Heart right ventricle (tissue), 16 donors: ENCODE measurements around the gene TRAK2. TPM values are rescaled to one million over a fixed set of nuclear protein-coding genes. Genes with fewer than 3 reads are reported as not detected.
"Not testable (repeated sequence)": the region's sequence is repeated elsewhere in the genome, so short reads cannot be mapped to it uniquely, and the experiment has no call there.

ENCODE experiments used
- ATAC-seq, 8 donors: fragments of 200-7000 bp; cut with Tn5 transposase; one replicate each; pipeline ENCODE4 v1.9.1; 2020; ENCODE audit warnings: mild to moderate bottlenecking in 8 of 8, moderate library complexity in 8 of 8, moderate number of reproducible peaks in 1 of 8
- DNase-seq, 2 donors: peaks; one replicate each; pipeline ENCODE4 v3.0.0-alpha.2; 2020
- H3K27ac ChIP-seq, 10 donors: fragments of 200-600 bp; sonication (generic) in 2 of 10; one replicate each; pipeline versions ENCODE4 v1.5.0 to v1.8.0; 2020 to 2022; ENCODE audit warnings: mild to moderate bottlenecking in 3 of 10
- H3K27me3 ChIP-seq, 7 donors: fragments of 200-600 bp; one replicate each; pipeline ENCODE4 v1.8.0; 2021 to 2022; ENCODE audit warnings: mild to moderate bottlenecking in 2 of 7
- H3K36me3 ChIP-seq, 9 donors: fragments of 200-600 bp; sonication (generic) in 1 of 9; one replicate each; pipeline versions ENCODE4 v1.5.0 to v1.8.0; 2020 to 2022; ENCODE audit warnings: mild to moderate bottlenecking in 2 of 9
- H3K4me1 ChIP-seq, 9 donors: fragments of 200-600 bp; sonication (generic) in 1 of 9; one replicate each; pipeline versions ENCODE4 v1.5.0 to v1.8.0; 2020 to 2022; ENCODE audit warnings: mild to moderate bottlenecking in 4 of 9
- H3K4me3 ChIP-seq, 10 donors: fragments of 200-600 bp; sonication (generic) in 2 of 10; one replicate each; pipeline versions ENCODE4 v1.5.0 to v1.8.0; 2020 to 2022; ENCODE audit warnings: mild to moderate bottlenecking in 7 of 10, moderate library complexity in 2 of 10
- H3K9me3 ChIP-seq, 11 donors: fragments of 200-600 bp in 10 of 11; sonication (generic) in 2 of 11; one replicate each; pipeline versions ENCODE4 v1.5.0 to v1.8.0; 2013 to 2022; ENCODE audit warnings: mild to moderate bottlenecking in 2 of 11, control low read depth in 1 of 11, moderate library complexity in 1 of 11
- WGBS, 2 donors: extraction: QIAGEN DNeasy Blood & Tissue Kit; methylation state at CpG; one replicate each; pipeline ENCODE4 v1.1.7; 2013; ENCODE audit warnings: inconsistent platforms in 1 of 2; 5-methylcytosine and 5-hydroxymethylcytosine counted together
- intact Hi-C, 10 donors: fragments of 100-400 bp; cut with DNase I; formaldehyde crosslinking; loops; one replicate each; pipeline versions ENCODE4 v1.11.1 to v1.14.2; 2022
- polyA plus RNA-seq, 2 donors: library from polyadenylated mRNA; stranded (reverse); fragments of 200-250 nt; gene quantifications; one replicate each; pipeline ENCODE4 v1.2.3, GENCODE V29; 2013
- total RNA-seq, 10 donors: library from RNA; stranded (reverse); fragmentation: NEBNext Ultra II Directional in 3 of 10; extraction: Animal tissue kit (Norgen Biotek cat#: 25700) in 3 of 10; gene quantifications; one replicate each; pipeline versions ENCODE4 v1.2.1 to v1.2.4, GENCODE V29; 2021 to 2023
- TF ChIP-seq, protein P1 (sequence below), 9 donors: fragments of 200-600 bp; sonication (generic) in 2 of 9; IDR thresholded peaks; one replicate each; pipeline versions ENCODE4 v1.5.0 to v1.8.0; 2021 to 2022; ENCODE audit warnings: antibody characterized with exemption in 9 of 9, mild to moderate bottlenecking in 5 of 9, moderate library complexity in 1 of 9
- donor health status: Arrhythmogenic right ventricular cardiomyopathy.
- donor health status: ischemic (EF 13 %, LVEDD 7.1; RV severe dilation, severe dysfunction).
- donor health status: healthy with polysubstance abuse.
- donor health status: DM: no; HTN: yes; CAD: no.
- donor health status: DM: no; HTN: no; CAD: no.
- donor health status: ischemic (EF 25% LVEDD 6.9; RV normal size, moderate dysfunction).
- donor health status: ischemic (EF 25% LVEDD 5.7; RV mildly dilated, moderate dysfunction).
- donor health status: healthy.
- donor health status: DM: yes; HTN: yes; CAD: no.
- donor health status: Ischemic cardiomyopathy.
- donor health status: ischemic (EF 35%, LVEDD 5.7; RV mildly dilated, moderate dysfunction).
- donor health status: nonischemic (EF 11% LVEDD 7.7; RV severe dilation, severe dysfunction).
- donor health status: DM: yes; HTN: yes; CAD: no.
- donor health status: PGD.
- donor health status: ischemic (EF 29% LVEDD 5.4; RV normal size, mild dysfunction).
- donor health status: nonischemic (EF 23%, LVEDD 6.1; RV moderate dilation, normal function).

The TRAK2 gene
- total and polyA plus RNA-seq, 12 donors = 16.6 to 190 (median 166) TPM

DNA sequence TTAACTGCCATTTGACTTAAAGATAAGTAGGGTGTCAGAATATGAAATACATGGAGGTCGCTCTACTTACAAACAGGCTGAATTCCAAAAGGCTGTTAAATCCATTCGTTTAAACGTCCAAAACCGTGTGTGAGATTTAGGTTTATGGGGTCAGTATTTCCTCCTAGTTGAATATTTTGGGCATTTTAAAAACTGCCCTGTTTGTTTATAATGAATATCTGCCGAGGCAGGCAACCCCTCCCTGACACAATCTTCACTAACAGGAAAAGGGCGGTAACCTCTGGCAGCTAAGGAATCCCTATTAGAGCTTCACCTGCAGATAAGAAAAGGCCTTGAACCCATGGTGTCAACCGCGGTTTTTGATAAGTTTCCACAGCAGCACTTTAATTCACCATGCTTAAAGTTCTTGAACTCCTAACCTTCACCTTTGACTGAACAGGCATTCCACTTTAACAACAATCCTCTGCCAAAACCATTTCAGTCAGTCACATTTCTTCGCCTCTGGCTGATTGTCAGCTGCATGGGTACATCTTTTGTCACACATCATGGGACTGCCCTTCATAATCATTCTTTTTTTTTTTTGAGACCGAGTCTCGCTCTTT, 17.8 kb downstream of the TRAK2 start:
- 18 to 20% methylated on average over 11 of the region's 11 CpGs for WGBS, 2 donors
- peak in 7 of 8 donors; percentile 36 to 75 (median 54) for ATAC-seq
- H3K27me3 ChIP-seq = no peaks in the 10 kb centered on the region
- intact Hi-C loops = loop anchor here in 1 of 10 donors (2.0 kb wide), 1 partner anchor 17 kb away; the partner anchor contains the start of genes STRADB and TRAK2
- peak overlapping the region; percentile 47 to 88 (median 83) for H3K27ac ChIP-seq
- peak in 1 of 2 donors; percentile 25 for DNase-seq
- peaks cover 0 to 10% (median 0%) of the 10 kb centered on the region in 9 donors for H3K36me3 ChIP-seq
- H3K4me3 ChIP-seq = peak overlapping the region in 7 of 10 donors; percentile 7 to 30 (median 19)
- TF ChIP-seq, protein P1, sequence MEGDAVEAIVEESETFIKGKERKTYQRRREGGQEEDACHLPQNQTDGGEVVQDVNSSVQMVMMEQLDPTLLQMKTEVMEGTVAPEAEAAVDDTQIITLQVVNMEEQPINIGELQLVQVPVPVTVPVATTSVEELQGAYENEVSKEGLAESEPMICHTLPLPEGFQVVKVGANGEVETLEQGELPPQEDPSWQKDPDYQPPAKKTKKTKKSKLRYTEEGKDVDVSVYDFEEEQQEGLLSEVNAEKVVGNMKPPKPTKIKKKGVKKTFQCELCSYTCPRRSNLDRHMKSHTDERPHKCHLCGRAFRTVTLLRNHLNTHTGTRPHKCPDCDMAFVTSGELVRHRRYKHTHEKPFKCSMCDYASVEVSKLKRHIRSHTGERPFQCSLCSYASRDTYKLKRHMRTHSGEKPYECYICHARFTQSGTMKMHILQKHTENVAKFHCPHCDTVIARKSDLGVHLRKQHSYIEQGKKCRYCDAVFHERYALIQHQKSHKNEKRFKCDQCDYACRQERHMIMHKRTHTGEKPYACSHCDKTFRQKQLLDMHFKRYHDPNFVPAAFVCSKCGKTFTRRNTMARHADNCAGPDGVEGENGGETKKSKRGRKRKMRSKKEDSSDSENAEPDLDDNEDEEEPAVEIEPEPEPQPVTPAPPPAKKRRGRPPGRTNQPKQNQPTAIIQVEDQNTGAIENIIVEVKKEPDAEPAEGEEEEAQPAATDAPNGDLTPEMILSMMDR (IDR thresholded peaks at IDR 0.05) = no peak
- peaks cover 0 to 1% (median 0%) of the 10 kb centered on the region in 11 donors for H3K9me3 ChIP-seq
- H3K4me1 ChIP-seq = peaks cover 7 to 78% (median 53%) of the 10 kb centered on the region in 9 donors

DNA sequence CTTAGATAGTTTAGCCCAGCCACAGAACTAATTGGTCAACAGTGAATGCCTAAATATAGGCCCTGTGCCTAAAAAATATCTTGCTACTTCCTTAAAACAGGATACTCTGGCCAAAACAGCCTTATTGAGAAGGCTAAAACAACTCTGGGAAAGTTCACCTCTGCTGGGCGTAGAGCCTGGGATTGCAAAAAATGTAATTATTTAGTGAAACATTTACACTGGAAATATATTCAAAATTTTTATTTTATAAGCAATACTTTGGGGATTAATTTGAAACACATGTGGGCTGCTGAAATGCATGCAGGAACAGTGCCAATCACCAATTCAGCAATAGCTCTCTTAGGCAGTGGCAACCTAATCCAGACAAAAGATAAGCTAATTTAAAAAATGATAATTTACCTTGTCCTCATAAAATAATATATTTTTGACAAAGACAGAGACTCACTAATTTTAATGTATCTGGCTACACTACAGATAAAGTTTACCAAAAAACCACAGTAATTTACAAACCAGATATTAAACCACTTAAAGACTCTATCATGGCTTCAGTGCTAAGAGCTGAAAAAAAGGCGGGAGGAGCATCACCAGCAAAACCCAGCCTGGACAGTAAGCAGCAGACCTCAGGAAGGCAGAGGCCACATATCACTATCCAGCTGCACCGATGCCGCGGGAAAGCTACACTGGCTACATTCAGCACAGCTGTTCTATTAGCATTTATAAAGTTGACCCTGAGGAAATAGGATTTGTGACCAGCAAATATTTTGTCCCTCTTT, 18.5 kb downstream of the TRAK2 start:
- DNase-seq (peak in 1 of 2 donors; percentile 31), ATAC-seq (peak; percentile 55 to 89 (median 79))
- Histone ChIP-seq H3K9me3 (peaks cover 0 to 6% (median 0%) of the 10 kb centered on the region in 11 donors), H3K4me1 (peaks cover 7 to 71% (median 53%) of the 10 kb centered on the region in 9 donors), H3K27me3 (no peaks in the 10 kb centered on the region), H3K36me3 (peaks cover 0 to 10% (median 0%) of the 10 kb centered on the region in 9 donors), H3K27ac (peak overlapping the region; percentile 47 to 88 (median 83)), H3K4me3 (peak overlapping the region in 8 of 10 donors; percentile 7 to 30 (median 18))
- WGBS, 2 donors = 16 to 17% methylated on average over 5 of the region's 5 CpGs
- TF ChIP-seq, protein P1 (IDR thresholded peaks at IDR 0.05) = no peak
- intact Hi-C loops = loop anchor here in 1 of 10 donors (2.0 kb wide), 1 partner anchor 18 kb away; the partner anchor contains the start of genes STRADB and TRAK2

DNA sequence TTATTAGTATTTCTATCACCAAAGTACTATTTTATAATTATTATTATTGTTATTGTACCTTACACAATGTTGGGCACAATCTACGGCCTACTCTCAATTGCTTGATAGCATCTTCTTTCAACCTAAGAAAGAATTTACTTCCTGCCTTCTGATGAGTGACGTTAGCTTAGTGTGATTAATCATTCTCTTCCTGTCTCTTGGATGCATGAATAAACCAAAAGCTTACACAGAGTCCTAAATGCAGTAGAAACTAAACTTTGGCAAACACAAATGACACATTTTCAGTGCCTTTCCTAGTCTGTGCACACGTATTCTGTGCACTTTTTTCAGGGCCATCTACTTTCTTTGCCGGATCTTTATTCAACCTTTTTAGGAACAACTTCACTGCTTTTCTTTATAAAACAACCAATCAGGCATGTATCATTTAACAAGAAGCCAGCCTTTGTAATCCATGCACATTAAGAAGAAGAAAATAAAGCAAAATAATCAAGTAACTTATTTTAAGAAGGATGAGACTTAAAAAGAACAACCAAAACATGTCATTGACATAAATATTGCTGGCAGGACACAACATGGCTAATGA, 19.1 kb downstream of the TRAK2 start:
- Histone ChIP-seq H3K36me3 (peaks cover 0 to 10% (median 0%) of the 10 kb centered on the region in 9 donors), H3K27me3 (no peaks in the 10 kb centered on the region), H3K9me3 (peaks cover 0 to 6% (median 0%) of the 10 kb centered on the region in 11 donors), H3K27ac (peak overlapping the region; percentile 47 to 88 (median 83)), H3K4me1 (peaks cover 7 to 67% (median 53%) of the 10 kb centered on the region in 9 donors), H3K4me3 (peak overlapping the region in 3 of 10 donors; percentile 15 to 30 (median 28))
- 9 to 16% methylated on average over 4 of the region's 4 CpGs for WGBS, 2 donors
- ATAC-seq (peak; percentile 29 to 82 (median 68)), DNase-seq (no peak)
- TF ChIP-seq, protein P1 (IDR thresholded peaks at IDR 0.05) = no peak
- intact Hi-C loops = loop anchor here in 1 of 10 donors (2.0 kb wide), 1 partner anchor 19 kb away; the partner anchor contains the start of genes STRADB and TRAK2

DNA sequence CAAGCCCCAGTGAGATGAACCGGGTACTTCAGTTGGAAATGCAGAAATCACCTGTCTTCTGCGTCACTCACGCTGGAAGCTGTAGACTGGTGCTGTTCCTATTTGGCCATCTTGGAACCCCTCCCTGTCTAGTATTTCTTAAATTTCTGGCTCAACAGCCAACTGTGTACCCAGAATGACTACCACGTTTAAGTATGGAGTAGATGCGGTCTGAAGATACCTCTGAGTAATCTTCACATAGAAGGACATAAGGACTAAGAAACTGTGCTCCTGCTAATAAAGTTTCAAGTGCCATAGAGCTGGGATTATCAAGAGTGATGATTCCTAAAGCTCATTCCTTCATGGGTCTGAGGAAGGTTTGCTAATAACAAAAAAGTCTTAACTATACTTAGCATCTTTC, 20.4 kb downstream of the TRAK2 start:
- DNase-seq (no peak), ATAC-seq (no peak)
- peaks cover 0 to 6% (median 0%) of the 10 kb centered on the region in 11 donors for H3K9me3 ChIP-seq
- H3K27me3 ChIP-seq = no peaks in the 10 kb centered on the region
- peaks cover 7 to 65% (median 49%) of the 10 kb centered on the region in 9 donors for H3K4me1 ChIP-seq
- 80 to 97% methylated on average over 4 to 5 of the region's 5 CpGs for WGBS, 2 donors
- peaks cover 0 to 10% (median 0%) of the 10 kb centered on the region in 9 donors for H3K36me3 ChIP-seq
- peak overlapping the region in 9 of 10 donors; percentile 70 to 88 (median 83) for H3K27ac ChIP-seq
- intact Hi-C loops = no loop called here
- TF ChIP-seq, protein P1 (IDR thresholded peaks at IDR 0.05) = no peak
- no peak overlapping the region for H3K4me3 ChIP-seq

DNA sequence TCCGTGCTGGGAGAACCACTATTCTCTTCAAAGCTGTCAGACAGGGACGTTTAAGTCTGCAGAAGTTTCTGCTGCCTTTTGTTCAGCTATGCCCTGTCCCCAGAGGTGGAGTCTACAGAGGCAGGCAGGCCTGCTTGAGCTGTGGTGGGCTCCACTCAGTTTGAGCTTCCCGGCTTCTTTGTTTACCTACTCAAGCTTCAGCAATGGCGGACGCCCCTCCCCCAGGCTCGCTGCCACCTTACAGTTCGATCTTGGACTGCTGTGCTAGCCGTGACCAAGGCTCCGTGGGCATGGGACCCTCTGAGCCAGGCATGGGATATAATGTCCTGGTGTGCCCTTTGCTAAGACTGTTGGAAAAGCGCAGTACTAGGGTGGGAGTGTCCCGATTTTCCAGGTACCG, 20.9 kb downstream of the TRAK2 start:
- H3K9me3 ChIP-seq, intact Hi-C loops, H3K27me3 ChIP-seq, H3K4me3 ChIP-seq, ATAC-seq, DNase-seq: not testable (repeated sequence)
- peaks cover 7 to 64% (median 46%) of the 10 kb centered on the region in 9 donors for H3K4me1 ChIP-seq
- 97% methylated on average over 12 of the region's 12 CpGs for WGBS, 2 donors
- peak overlapping the region in 3 of 10 donors; percentile 83 to 88 (median 85) for H3K27ac ChIP-seq
- peaks cover 0 to 10% (median 0%) of the 10 kb centered on the region in 9 donors for H3K36me3 ChIP-seq

DNA sequence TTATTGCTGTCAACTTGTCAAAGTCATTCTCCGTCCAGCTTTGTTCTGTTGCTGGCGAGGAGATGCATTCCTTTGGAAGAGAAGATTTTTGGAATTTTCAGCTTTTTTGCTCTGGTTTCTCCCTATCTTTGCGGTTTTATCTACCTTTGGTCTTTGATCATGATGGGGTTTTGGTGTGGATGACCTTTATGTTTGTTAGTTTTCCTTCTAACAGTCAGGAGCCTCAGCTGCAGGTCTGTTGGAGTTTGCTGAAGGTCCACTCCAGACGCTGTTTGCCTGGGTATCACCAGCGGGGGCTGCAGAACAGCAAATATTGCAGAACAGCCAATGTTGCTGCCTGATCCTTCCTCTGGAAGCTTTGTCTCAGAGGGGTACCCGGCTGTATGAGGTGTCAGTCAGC, 21.4 kb downstream of the TRAK2 start:
- H3K27me3 ChIP-seq, intact Hi-C loops, ATAC-seq, H3K9me3 ChIP-seq, DNase-seq, H3K4me3 ChIP-seq: not testable (repeated sequence)
- WGBS, 2 donors = 86 to 87% methylated on average over 6 of the region's 6 CpGs
- Histone ChIP-seq H3K36me3 (peaks cover 0 to 10% (median 0%) of the 10 kb centered on the region in 9 donors), H3K4me1 (peaks cover 7 to 68% (median 51%) of the 10 kb centered on the region in 9 donors), H3K27ac (peak overlapping the region in 3 of 10 donors; percentile 21 to 88 (median 85))
